ENCODE measurements around the gene PXDN. TPM values are rescaled to one million over a fixed set of nuclear protein-coding genes. Genes with fewer than 3 reads are reported as not detected.

PXDN gene
- total and polyA plus RNA-seq, 2 donors (not counting 3 experiments of a cell fraction or from before 2014, with no cell fraction given) = 231 to 308 TPM

DNA sequence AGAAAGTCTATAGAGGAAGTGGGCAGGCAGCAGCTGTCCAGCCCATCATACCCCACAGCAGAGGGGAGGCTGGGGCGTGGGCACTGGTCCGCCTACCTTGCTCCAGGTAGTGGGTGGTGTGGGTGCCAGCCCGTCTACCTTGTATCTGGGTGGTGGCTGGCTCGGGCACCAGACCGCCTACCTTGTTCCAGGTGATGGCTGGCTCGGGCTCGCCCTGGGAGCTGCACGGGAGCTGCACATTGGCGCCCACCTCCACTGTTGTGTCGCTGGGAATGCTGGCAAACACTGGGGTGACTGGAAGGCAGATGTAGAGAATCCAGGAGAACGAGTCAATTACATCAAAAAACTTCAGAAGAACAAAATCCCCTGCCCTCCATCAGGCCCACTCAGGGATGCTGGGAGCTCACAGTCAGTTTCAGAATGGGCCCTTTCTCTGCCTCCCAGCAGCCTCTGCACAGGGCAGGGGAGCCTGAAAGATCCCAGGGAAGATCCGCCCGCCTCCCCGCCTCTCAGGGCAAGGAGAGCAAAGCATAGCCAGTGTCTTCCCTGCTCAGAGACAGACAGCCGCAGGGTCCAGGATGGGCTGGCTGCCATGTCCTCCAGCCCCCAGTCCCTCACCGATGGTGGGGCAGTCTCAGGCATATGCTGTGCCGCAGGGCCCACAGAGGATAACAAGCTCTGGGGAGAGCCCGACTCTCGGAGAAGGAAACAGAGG, 82.3 kb downstream of the PXDN start:
- H3K27ac ChIP-seq (ENCODE audit: insufficient read depth, low read depth, low read length) = no peak overlapping the region
- no peak for FAIRE-seq
- H3K9me3 ChIP-seq (replicated peaks; ENCODE audit: control insufficient read depth, insufficient read depth, low read length) = no peaks in the 10 kb centered on the region
- no peaks in the 10 kb centered on the region for H3K4me1 ChIP-seq (ENCODE audit: control insufficient read depth, extremely low read depth, insufficient read depth, low read length)
- CTCF ChIA-PET = interaction anchor here (1.7 kb wide), 1 partner anchor 11 kb away, joined by 4 read pairs; no protein-coding TSS in a partner anchor
- no peak overlapping the region for H3K4me2 ChIP-seq (ENCODE audit: insufficient read depth, low read length)
- H4K20me1 ChIP-seq (replicated peaks; ENCODE audit: control insufficient read depth, extremely low read depth, insufficient read depth, low read length) = no peaks in the 10 kb centered on the region
- DNase-seq (ENCODE audit: low read depth, low spot score) = no peak
- H3K27me3 ChIP-seq (ENCODE audit: control insufficient read depth in 2 of 2, insufficient read depth in 2 of 2, low read length in 2 of 2) = no peaks in the 10 kb centered on the region
- TF ChIP-seq POLR2AphosphoS5 (IDR thresholded peaks at IDR 0.05; ENCODE audit: insufficient read depth, low read depth, low read length) (no peak), GATA2 (IDR thresholded peaks at IDR 0.05; ENCODE audit: insufficient read depth, insufficient read length, low read depth, low read length) (no peak), POLR2A (IDR thresholded peaks at IDR 0.05; ENCODE audit: low read depth, low read length) (no peak), FOS (IDR thresholded peaks at IDR 0.05; ENCODE audit: borderline replicate concordance, insufficient read depth, low read length) (no peak), MYC (IDR thresholded peaks at IDR 0.05; ENCODE audit: low read depth, low read length) (no peak), JUN (IDR thresholded peaks at IDR 0.05; ENCODE audit: borderline replicate concordance, insufficient read depth, insufficient read length, low read depth) (no peak), EZH2 (IDR thresholded peaks at IDR 0.05; ENCODE audit: borderline replicate concordance, low read depth, low read length, severe bottlenecking) (no peak)
- TF ChIP-seq, protein P1, sequence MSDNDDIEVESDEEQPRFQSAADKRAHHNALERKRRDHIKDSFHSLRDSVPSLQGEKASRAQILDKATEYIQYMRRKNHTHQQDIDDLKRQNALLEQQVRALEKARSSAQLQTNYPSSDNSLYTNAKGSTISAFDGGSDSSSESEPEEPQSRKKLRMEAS (IDR thresholded peaks at IDR 0.05; ENCODE audit: insufficient read depth, insufficient read length) = no peak
- TF ChIP-seq, protein P2, sequence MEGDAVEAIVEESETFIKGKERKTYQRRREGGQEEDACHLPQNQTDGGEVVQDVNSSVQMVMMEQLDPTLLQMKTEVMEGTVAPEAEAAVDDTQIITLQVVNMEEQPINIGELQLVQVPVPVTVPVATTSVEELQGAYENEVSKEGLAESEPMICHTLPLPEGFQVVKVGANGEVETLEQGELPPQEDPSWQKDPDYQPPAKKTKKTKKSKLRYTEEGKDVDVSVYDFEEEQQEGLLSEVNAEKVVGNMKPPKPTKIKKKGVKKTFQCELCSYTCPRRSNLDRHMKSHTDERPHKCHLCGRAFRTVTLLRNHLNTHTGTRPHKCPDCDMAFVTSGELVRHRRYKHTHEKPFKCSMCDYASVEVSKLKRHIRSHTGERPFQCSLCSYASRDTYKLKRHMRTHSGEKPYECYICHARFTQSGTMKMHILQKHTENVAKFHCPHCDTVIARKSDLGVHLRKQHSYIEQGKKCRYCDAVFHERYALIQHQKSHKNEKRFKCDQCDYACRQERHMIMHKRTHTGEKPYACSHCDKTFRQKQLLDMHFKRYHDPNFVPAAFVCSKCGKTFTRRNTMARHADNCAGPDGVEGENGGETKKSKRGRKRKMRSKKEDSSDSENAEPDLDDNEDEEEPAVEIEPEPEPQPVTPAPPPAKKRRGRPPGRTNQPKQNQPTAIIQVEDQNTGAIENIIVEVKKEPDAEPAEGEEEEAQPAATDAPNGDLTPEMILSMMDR (IDR thresholded peaks at IDR 0.05; ENCODE audit: extremely low read depth in 1 of 2, insufficient read depth in 1 of 2, low read depth in 1 of 2, low read length in 2 of 2) = no peak
- H3K36me3 ChIP-seq (ENCODE audit: control insufficient read depth in 2 of 2, extremely low read depth in 1 of 2, insufficient read depth in 2 of 2, low read length in 2 of 2) = peaks cover 16 to 52% of the 10 kb centered on the region in 2 experiments
- dilution Hi-C loops (cut with MboI; ENCODE audit: extremely low pct_ligation_motif_present, low sequenced_read_pairs) = no loop called here
- POLR2A ChIA-PET = no interaction called here
- no peaks in the 10 kb centered on the region for H3K9me1 ChIP-seq (replicated peaks; ENCODE audit: control insufficient read depth, extremely low read depth, insufficient read depth, low read length)
- intact Hi-C loops (cut with micrococcal nuclease) = loop anchor here (10.0 kb wide), 1 partner anchor 933 kb away; no protein-coding TSS in a partner anchor
- no peak overlapping the region for H3K4me3 ChIP-seq (replicated peaks in 1 of 3; ENCODE audit: insufficient read depth in 1 of 3, low read depth in 1 of 3, low read length in 3 of 3)
- no TSS peak for BruUV-seq (replicated peaks)
- no peak overlapping the region for H3K9ac ChIP-seq (replicated peaks; ENCODE audit: extremely low read depth, insufficient read depth, low read length)
- H3K79me2 ChIP-seq (ENCODE audit: control insufficient read depth, insufficient read depth, low read length) = no peaks in the 10 kb centered on the region
- no peak overlapping the region for H2AFZ ChIP-seq (ENCODE audit: low read depth, low read length)
